H9 (cell line): ENCODE results near the gene FAM177A1. TPM values are rescaled to one million over a fixed set of nuclear protein-coding genes. Genes with fewer than 3 reads are reported as not detected.

Source experiments
- DNase-seq: peaks from one replicate; pipeline ENCODE4 v3.0.0-alpha.2; 2017
- H2AFZ ChIP-seq: one replicate; pipeline ENCODE4 v1.6.1; 2013; ENCODE audit warnings: mild to moderate bottlenecking, low read length, control low read depth, moderate library complexity
- H2AK5ac ChIP-seq: 2 replicates; pipeline ENCODE4 v1.6.1; 2013; ENCODE audit warnings: low read length, control low read depth, mixed read lengths; ENCODE audit not compliant: insufficient read length
- H2BK120ac ChIP-seq: one replicate; pipeline ENCODE4 v1.6.1; 2013; ENCODE audit warnings: low read depth, mild to moderate bottlenecking, low read length, control low read depth, inconsistent platforms; ENCODE audit not compliant: poor library complexity, severe bottlenecking
- H2BK12ac ChIP-seq: 2 replicates; pipeline ENCODE4 v1.6.1; 2013; ENCODE audit warnings: low read length, control low read depth, mixed read lengths, low read depth; ENCODE audit not compliant: insufficient read length
- H2BK15ac ChIP-seq: 2 replicates; pipeline ENCODE4 v1.6.1; 2013; ENCODE audit warnings: low read depth, low read length, control low read depth
- H2BK20ac ChIP-seq: one replicate; pipeline ENCODE4 v1.6.1; 2013; ENCODE audit warnings: low read depth, mild to moderate bottlenecking, low read length, control low read depth, inconsistent platforms; ENCODE audit not compliant: poor library complexity, severe bottlenecking
- H2BK5ac ChIP-seq: 2 replicates; pipeline ENCODE4 v1.6.1; 2013; ENCODE audit warnings: low read length, control low read depth, mixed read lengths; ENCODE audit not compliant: insufficient read length
- H3K14ac ChIP-seq: 2 replicates; pipeline ENCODE4 v1.6.1; 2013; ENCODE audit warnings: low read length, control low read depth; ENCODE audit not compliant: insufficient read depth
- H3K18ac ChIP-seq: 2 replicates; pipeline ENCODE4 v1.6.1; 2013; ENCODE audit warnings: low read depth, mild to moderate bottlenecking, mixed read lengths, low read length, control low read depth; ENCODE audit not compliant: insufficient read length
- H3K23ac ChIP-seq: 2 replicates; pipeline ENCODE4 v1.6.1; 2013; ENCODE audit warnings: low read length, control low read depth, mixed read lengths, low read depth; ENCODE audit not compliant: insufficient read length
- H3K23me2 ChIP-seq: 2 replicates; pipeline ENCODE4 v1.6.1; 2013; ENCODE audit warnings: low read depth, mild to moderate bottlenecking, mixed read lengths, low read length, control low read depth; ENCODE audit not compliant: insufficient read length, poor library complexity, severe bottlenecking
- H3K27ac ChIP-seq: 2 replicates; pipeline ENCODE4 v1.5.1; 2013; ENCODE audit warnings: low read length, control low read depth, mixed read lengths, low read depth; ENCODE audit not compliant: insufficient read length
- H3K27me3 ChIP-seq: 2 replicates; pipeline ENCODE4 v1.6.1; 2013; ENCODE audit warnings: low read length, control low read depth, inconsistent platforms; ENCODE audit not compliant: insufficient read depth
- H3K4ac ChIP-seq: 2 replicates; pipeline ENCODE4 v1.6.1; 2013; ENCODE audit warnings: low read depth, mild to moderate bottlenecking, control low read depth, inconsistent platforms, low read length, moderate library complexity
- H3K4me1 ChIP-seq: 2 replicates; pipeline ENCODE4 v1.6.1; 2013; ENCODE audit warnings: low read length, control low read depth, inconsistent platforms; ENCODE audit not compliant: insufficient read depth
- H3K4me2 ChIP-seq: 2 replicates; pipeline ENCODE4 v1.6.1; 2013; ENCODE audit warnings: low read length, control low read depth, mixed read lengths; ENCODE audit not compliant: insufficient read length, insufficient read depth
- H3K56ac ChIP-seq: 2 replicates; pipeline ENCODE4 v1.6.1; 2013; ENCODE audit warnings: low read depth, mild to moderate bottlenecking, mixed read lengths, low read length, control low read depth; ENCODE audit not compliant: insufficient read length
- H3K79me1 ChIP-seq: 2 replicates; pipeline ENCODE4 v1.6.1; 2013; ENCODE audit warnings: low read depth, mild to moderate bottlenecking, moderate library complexity, low read length, control low read depth, inconsistent platforms; ENCODE audit not compliant: insufficient read depth, poor library complexity, severe bottlenecking
- H3K79me2 ChIP-seq: 2 replicates; pipeline ENCODE4 v1.6.1; 2013; ENCODE audit warnings: low read length, control low read depth, inconsistent platforms; ENCODE audit not compliant: insufficient read depth
- H3K9ac ChIP-seq: 2 replicates; pipeline ENCODE4 v1.6.1; 2013; ENCODE audit warnings: low read length, control low read depth, mixed read lengths; ENCODE audit not compliant: insufficient read length; ENCODE audit errors: extremely low read depth
- H3K9me3 ChIP-seq: one replicate; pipeline ENCODE4 v1.6.1; 2013; ENCODE audit warnings: low read depth, low read length, inconsistent platforms; ENCODE audit not compliant: control insufficient read depth
- H3T11ph ChIP-seq: one replicate; pipeline ENCODE4 v1.6.1; 2013; ENCODE audit warnings: mild to moderate bottlenecking, low read length, control low read depth, inconsistent platforms
- H4K20me1 ChIP-seq: one replicate; pipeline ENCODE4 v1.6.1; 2013; ENCODE audit not compliant: control insufficient read depth, insufficient read length, insufficient read depth
- H4K5ac ChIP-seq: 2 replicates; pipeline ENCODE4 v1.6.1; 2013; ENCODE audit warnings: low read depth, mild to moderate bottlenecking, mixed read lengths, low read length, control low read depth; ENCODE audit not compliant: insufficient read length
- H4K8ac ChIP-seq: replicated peaks from 2 replicates; pipeline ENCODE4 v1.6.1; 2013; ENCODE audit warnings: low read length, control low read depth, mixed read lengths, low read depth; ENCODE audit not compliant: insufficient read length
- H4K91ac ChIP-seq: 2 replicates; pipeline ENCODE4 v1.6.1; 2013; ENCODE audit warnings: low read depth, mild to moderate bottlenecking, moderate library complexity, mixed read lengths, low read length, control low read depth; ENCODE audit not compliant: insufficient read length
- H3K27ac Mint-ChIP-seq, 3 experiments: 2 replicates in 2 of 3; 3 replicates in 1 of 3; pipeline ENCODE4 v1.8.0; 2020 to 2021; ENCODE audit warnings: mixed read lengths in 3 of 3, mild to moderate bottlenecking in 1 of 3, moderate library complexity in 1 of 3
- H3K27me3 Mint-ChIP-seq: 2 replicates; pipeline ENCODE4 v1.8.0; 2021; ENCODE audit warnings: low read depth, mild to moderate bottlenecking, moderate library complexity, mixed read lengths
- H3K36me3 Mint-ChIP-seq, 3 experiments: 2 replicates in 2 of 3; 3 replicates in 1 of 3; pipeline ENCODE4 v1.8.0; 2020 to 2021; ENCODE audit warnings: low read depth in 3 of 3, mixed read lengths in 3 of 3; ENCODE audit not compliant: insufficient read depth in 1 of 3
- H3K4me1 Mint-ChIP-seq, 2 experiments: 2 replicates each; pipeline ENCODE4 v1.8.0; 2020; ENCODE audit warnings: mixed read lengths in 2 of 2
- H3K4me3 Mint-ChIP-seq, 2 experiments: 2 replicates in 1 of 2; 3 replicates in 1 of 2; pipeline ENCODE4 v1.8.0; 2020 to 2021; ENCODE audit warnings: mild to moderate bottlenecking in 2 of 2, mixed read lengths in 2 of 2, moderate library complexity in 1 of 2
- H3K9me3 Mint-ChIP-seq, 2 experiments: 2 replicates in 1 of 2; 3 replicates in 1 of 2; pipeline ENCODE4 v1.8.0; 2020; ENCODE audit warnings: mild to moderate bottlenecking in 2 of 2, mixed read lengths in 2 of 2, moderate library complexity in 1 of 2
- WGBS: extraction: QIAGEN DNeasy Blood & Tissue Kit; methylation state at CpG from one replicate; pipeline ENCODE4 v1.1.7; 2013; ENCODE audit warnings: missing lambda C conversion rate, low lambda C conversion rate, mixed read lengths; ENCODE audit not compliant: insufficient read length; ENCODE audit errors: extremely low coverage; 5-methylcytosine and 5-hydroxymethylcytosine counted together
- total RNA-seq: library from RNA; stranded (reverse); gene quantifications from 2 replicates; pipeline ENCODE4 v1.2.1, GENCODE V29; 2021
- TF ChIP-seq, protein P1 (sequence below): fragments of 200-600 bp; sonication (generic); conservative IDR thresholded peaks from 3 replicates; pipeline ENCODE4 v1.8.0; 2021; ENCODE audit warnings: antibody characterized with exemption, mild to moderate bottlenecking

Gene FAM177A1
- total RNA-seq, 1 experiment from 2014 or later, result 43.1 TPM

DNA sequence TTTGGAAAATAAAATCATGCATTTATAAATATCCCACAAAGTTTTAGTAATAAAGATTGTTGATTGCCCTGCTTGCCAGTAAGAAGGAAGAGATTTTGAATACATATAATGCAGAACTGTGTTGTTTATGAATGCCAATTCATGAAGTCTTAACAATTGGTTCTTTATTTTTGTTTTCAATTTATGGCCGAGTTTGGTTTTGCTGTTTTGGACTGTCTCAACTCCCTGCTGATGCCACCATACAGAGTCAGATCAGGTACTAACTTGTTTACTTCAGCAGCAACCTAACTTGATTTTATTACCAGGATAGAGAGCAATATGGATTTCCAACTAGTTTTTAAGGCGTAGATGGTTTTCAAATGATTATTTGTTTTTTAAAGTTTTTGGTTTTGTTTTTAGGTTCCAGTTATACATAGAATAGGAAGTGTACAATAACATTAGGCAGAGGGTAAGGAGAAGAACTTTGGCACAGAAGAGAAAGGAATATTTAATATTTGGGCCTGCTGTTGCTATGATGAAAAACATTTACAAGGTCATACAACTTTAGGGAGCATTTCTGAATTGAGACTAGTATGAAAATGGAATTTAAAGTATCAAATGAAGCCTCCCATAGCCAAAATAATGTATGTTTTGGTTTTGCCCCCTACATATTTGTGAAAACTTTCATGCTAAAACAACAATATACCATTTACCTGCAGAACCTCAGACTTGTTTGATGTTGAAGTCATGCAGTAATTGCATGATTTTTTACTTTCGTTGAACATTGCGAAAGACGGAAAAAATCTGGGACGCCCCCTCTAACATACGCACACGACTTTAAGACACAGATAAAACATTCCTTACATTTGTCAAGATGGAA, 904 bp upstream of the FAM177A1 start:
- Histone ChIP-seq H3K23me2 (peaks cover 4% of the 10 kb centered on the region), H2BK120ac (no peak overlapping the region), H3K23ac (no peak overlapping the region), H3K18ac (no peak overlapping the region), H3K27ac (no peak overlapping the region), H3K4ac (no peak overlapping the region), H2BK12ac (no peak overlapping the region), H3K9ac (peak overlapping the region; percentile 19), H3T11ph (no peak overlapping the region), H4K20me1 (no peaks in the 10 kb centered on the region), H3K56ac (no peak overlapping the region), H2AFZ (peak overlapping the region; percentile 96), H4K91ac (no peak overlapping the region), H3K14ac (no peak overlapping the region), H3K79me1 (no peaks in the 10 kb centered on the region), H3K4me2 (peak overlapping the region; percentile 96), H3K79me2 (no peaks in the 10 kb centered on the region), H4K5ac (no peak overlapping the region), H4K8ac (no peak overlapping the region), H2BK5ac (no peak overlapping the region), H3K4me1 (no peaks in the 10 kb centered on the region; the same call in 1 of the 2 replicates), H3K9me3 (no peaks in the 10 kb centered on the region), H2AK5ac (no peak overlapping the region), H2BK20ac (no peak overlapping the region), H2BK15ac (no peak overlapping the region), H3K27me3 (no peaks in the 10 kb centered on the region)
- no peak for DNase-seq
- peaks cover 14 to 17% of the 10 kb centered on the region in 2 experiments for H3K4me1 Mint-ChIP-seq
- 100% methylated on average over 1 of the region's 8 CpGs for WGBS
- H3K36me3 Mint-ChIP-seq, result peaks cover 2 to 9% (median 7%) of the 10 kb centered on the region in 3 experiments; a peak in 6 of 7 replicates
- H3K27ac Mint-ChIP-seq, result peak overlapping the region; percentile 82 to 98 (median 94); a peak in 4 of 7 replicates
- no peaks in the 10 kb centered on the region; the same call in 1 of the 2 replicates for H3K27me3 Mint-ChIP-seq
- TF ChIP-seq, protein P1, sequence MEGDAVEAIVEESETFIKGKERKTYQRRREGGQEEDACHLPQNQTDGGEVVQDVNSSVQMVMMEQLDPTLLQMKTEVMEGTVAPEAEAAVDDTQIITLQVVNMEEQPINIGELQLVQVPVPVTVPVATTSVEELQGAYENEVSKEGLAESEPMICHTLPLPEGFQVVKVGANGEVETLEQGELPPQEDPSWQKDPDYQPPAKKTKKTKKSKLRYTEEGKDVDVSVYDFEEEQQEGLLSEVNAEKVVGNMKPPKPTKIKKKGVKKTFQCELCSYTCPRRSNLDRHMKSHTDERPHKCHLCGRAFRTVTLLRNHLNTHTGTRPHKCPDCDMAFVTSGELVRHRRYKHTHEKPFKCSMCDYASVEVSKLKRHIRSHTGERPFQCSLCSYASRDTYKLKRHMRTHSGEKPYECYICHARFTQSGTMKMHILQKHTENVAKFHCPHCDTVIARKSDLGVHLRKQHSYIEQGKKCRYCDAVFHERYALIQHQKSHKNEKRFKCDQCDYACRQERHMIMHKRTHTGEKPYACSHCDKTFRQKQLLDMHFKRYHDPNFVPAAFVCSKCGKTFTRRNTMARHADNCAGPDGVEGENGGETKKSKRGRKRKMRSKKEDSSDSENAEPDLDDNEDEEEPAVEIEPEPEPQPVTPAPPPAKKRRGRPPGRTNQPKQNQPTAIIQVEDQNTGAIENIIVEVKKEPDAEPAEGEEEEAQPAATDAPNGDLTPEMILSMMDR, result no peak
- H3K4me3 Mint-ChIP-seq, result peak overlapping the region; percentile 92 to 95
- no peaks in the 10 kb centered on the region for H3K9me3 Mint-ChIP-seq
